Stimulated activated CD8-positive, alpha-beta memory T cell treated with anti-CD3 and anti-CD28 coated beads, Interleukin-7, amount 100 ng/mL, for 24 hours (primary cell): Measurements from ENCODE around the gene SLC35F3.

Experiments
- DNase-seq: peaks from one replicate; pipeline ENCODE4 v3.0.0-alpha.2; 2020; ENCODE audit warnings: low read depth

Gene SLC35F3

GRCh38 chr1:234040446-234041317, 136.2 kb downstream of the SLC35F3 start:
- DNase-seq: no peak

DNA sequence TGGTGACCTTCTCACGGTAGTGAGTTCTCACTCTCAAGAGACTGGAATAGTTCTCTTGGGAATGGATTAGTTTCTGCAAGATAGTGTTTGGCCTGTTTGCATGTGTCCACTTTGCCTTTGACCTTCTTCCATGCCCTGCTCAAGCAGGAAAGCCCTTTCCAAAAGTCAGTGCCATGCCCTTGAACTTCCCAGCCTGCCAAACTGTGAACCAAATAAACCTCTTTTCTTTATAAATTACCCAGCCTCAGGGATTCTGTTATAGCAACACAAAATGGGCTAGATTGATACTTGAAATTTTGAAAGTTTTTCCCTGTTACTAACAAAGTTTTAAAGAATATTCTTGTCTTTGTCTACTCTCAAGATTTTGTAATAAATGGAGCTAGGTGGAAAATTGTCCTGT, 139.6 kb downstream of the SLC35F3 start:
- DNase-seq: no peak

GRCh38 chr1:234047123-234047522, 142.6 kb downstream of the SLC35F3 start:
- DNase-seq: no peak

- no peak for DNase-seq
Observed at GRCh38 chr1:234062166-234062565, 157.7 kb downstream of the SLC35F3 start.

DNA sequence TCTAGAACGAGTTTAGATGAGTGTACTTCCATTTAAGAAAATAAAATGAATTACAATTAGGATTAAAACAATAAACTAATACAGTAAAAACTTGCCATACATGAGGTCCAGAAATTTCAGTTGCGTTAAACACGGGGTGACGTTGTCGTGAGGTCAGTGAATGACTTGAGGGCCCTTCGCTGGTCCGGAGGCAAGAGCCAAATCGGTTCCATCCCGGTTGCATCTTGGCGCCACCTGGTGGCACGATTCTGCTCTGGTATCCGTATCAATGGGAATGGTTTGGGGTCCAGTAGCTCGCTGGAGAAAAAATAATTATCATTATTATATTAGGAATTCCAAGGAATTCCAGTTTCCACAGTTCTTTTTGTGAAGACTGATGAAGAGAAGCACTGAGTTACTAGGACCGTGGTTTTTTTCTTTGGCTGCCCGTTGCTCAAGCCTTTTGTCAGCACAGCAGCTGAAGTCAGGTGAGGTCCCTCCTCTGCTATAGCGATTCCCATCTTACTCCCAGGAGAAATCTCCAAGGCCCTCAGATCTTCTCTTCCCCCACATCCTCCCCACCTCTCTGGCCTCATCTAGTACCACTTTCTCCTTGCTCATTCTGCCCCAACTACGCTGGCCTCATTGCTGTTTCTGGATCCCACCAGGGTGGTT, 161.4 kb downstream of the SLC35F3 start:
- peak; percentile 63 for DNase-seq

DNA sequence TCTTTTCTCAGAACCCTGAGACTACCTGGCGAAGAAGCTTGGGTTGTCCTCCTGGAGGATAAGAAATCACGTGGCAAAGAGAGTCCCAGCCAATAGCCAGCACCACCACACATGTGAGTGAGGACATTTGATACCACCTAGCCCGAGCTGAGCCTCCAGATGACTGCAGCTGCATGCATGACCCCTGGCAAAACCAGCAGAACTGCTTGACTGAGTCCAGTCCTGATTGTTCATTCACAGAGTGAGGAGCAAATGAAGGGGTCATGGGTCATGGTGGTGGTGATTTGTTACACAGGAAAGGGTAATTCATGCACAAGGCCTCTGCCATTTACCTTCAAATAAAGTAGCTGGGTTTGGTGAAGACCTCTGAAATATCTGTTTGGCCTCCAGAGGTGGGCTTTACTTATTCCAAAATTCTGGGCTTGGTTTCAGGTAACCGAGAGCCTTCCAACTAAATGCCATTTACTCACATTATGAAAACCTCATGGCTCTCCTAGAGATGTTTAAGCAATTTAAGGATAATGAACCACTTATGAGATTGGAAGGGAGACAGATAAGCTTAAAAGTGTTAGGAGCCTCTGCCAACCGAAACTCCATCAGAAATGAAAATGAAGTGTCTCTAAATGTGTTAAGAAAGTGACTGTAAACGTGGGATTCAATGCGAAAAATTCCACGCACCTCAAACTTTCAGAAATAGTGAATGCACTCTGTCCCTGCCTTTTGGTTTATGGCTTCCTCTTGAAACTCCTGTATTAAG, 163.3 kb downstream of the SLC35F3 start:
- no peak for DNase-seq

DNA sequence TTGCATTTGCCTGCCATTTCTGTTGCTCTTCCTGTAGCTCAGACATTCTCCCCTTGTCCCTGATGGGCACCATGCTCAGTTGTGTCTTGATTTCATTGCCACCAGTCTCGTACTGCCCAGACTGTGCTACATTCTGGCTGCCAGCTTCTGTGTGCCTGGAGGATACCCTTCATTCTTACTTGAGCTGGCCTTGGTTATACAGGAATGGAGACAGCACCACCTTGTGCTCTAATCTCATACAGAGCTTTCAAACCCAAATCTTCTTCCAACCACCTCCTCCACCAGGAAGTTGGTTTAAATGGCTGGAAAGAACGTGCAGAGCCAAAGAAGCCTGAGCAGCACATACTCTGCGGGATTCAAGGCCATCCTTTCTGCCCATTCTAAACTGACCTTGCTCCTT, 165.3 kb downstream of the SLC35F3 start:
- no peak for DNase-seq

DNA sequence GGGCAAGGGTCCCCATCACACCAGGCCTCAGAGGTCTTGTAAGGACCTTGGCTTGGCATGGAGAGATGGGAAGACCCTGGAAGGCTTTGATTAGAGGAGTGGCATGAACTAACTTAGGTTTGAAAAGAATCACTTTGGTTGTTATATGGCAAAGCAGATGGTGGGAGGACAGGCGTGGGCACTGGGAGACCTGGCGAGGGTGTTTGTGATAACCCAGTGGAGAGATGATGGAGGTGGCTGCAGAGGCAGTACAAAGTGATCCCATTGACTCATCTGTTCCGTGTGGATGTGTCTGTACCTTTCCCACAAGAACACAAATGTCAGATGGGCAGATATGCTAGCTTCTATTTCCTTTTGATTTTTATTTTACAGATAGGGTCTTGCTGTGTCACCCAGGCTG, 168.3 kb downstream of the SLC35F3 start:
- no peak for DNase-seq

GRCh38 chr1:234078143-234078542, 173.7 kb downstream of the SLC35F3 start:
- DNase-seq: no peak

DNA sequence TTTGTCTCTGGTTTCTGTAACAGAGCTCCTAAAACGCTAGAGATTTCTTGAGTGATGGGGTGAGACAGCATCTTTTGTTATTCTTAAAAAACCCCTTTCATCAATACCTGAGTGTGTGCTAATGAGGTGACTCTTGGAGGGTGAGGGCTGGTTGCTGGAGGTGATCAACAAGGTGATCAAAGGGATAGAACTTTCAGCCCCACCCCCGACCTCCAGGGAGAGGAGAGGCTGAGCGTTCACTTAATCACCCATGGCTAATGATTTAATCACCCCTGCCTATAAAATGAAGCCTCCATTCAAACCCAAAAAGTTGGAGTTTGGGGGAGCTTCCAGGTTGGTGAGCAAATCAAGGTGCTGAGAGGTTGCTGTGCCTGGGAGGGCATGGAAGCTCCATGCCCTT, 175.4 kb downstream of the SLC35F3 start:
- DNase-seq: no peak

- DNase-seq: no peak
Observed at GRCh38 chr1:234083460-234083859, 179.0 kb downstream of the SLC35F3 start.

DNA sequence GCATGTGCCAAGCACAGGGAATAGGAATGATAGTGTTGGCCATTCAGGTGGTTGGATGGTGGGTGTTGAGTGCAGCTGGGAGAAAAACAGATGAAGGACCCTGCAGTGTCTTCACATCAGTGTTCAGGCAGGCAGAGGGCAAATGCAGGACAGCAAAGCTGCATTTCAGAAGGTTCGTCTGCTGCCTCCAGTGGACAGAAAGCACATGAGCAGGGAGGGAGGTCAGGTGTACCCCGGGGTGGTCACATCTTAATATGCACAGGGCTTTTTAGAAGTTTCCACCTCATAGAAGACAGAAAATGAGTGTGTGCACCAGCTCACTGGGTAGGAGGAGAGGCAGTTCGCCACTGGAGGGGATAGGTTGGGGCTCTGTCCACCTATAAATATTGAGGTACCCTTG, 184.9 kb downstream of the SLC35F3 start:
- DNase-seq: no peak

DNA sequence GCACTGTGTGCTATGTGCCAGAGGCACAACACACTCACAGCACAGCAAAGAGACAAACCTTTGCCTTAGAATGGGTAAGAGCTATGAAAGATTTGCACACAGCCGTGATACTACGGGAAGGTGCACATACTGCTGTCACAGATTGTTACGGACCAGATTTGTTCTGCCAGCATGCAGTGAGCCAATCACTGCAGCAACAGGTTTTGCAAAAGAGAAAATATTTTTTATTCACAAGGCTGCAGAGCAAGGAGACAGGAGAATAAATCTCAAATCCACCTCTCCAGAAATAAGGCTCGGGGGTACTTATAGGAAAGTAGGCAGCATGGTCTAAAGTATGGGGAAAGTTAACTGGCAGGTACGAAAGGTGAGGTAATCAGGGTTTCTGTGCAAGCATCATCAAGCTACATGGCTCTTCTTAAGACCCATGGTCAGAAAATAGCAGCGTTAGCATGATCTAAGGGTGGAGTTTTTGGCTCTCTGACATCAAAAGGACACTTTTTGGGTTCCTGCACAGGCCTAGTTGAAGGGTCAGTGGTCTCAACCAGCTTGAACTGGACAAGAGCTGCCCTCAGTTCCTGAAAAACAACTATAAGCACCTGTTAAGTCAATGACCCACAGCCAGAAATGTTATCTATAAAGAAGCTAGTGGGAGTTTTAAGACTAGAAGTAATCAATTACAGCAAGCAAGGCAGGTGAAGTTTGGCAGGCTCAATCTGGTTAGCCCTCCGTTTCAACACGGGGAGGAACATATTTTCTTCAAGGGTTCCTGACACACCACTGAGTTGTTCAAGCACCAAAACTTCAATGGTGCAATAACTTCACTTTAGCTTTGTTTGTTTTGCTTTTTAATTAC, 186.0 kb downstream of the SLC35F3 start:
- DNase-seq: no peak

GRCh38 chr1:234091065-234091401, 186.6 kb downstream of the SLC35F3 start:
- DNase-seq: no peak

GRCh38 chr1:234091876-234092275, 187.4 kb downstream of the SLC35F3 start:
- no peak for DNase-seq

DNA sequence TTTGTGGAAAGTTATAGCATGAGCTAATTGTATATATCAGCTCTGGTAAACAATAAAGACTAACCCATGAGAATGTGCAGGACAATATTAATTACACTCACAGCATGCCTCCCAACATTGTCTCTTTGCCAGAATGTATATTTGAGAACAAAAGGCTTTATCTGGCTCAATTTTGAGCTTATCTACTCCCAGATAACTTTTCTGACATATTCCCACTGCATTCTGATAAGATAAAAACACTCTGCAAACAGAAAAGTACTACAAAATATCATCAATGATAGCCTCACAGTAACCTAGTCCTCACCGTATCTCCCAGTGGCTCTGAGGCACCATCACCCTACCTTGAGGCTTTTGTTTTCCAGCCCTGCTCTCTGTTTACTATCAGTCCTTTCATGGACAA, 188.6 kb downstream of the SLC35F3 start:
- no peak for DNase-seq

DNA sequence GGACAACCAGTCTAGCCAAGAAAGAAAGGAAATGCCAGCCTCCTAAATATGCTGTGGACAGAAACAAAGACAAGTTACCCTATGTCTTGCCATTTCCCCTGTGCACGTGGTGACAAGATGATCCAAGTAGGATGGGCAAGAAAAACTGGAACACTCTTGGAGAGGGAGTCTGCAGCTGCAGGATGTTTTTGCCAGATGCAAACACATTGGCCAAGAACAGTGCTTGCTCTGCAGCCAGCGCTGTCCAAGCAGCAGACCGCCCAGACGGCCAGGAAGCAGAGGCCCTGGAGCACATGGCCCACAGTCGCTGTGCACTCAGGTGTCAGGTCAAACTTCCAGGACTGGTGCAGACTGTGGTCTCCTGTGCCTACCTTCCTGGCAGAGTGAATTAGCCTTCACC, 189.3 kb downstream of the SLC35F3 start:
- DNase-seq: no peak

GRCh38 chr1:234094172-234094571, 189.7 kb downstream of the SLC35F3 start:
- no peak for DNase-seq

DNA sequence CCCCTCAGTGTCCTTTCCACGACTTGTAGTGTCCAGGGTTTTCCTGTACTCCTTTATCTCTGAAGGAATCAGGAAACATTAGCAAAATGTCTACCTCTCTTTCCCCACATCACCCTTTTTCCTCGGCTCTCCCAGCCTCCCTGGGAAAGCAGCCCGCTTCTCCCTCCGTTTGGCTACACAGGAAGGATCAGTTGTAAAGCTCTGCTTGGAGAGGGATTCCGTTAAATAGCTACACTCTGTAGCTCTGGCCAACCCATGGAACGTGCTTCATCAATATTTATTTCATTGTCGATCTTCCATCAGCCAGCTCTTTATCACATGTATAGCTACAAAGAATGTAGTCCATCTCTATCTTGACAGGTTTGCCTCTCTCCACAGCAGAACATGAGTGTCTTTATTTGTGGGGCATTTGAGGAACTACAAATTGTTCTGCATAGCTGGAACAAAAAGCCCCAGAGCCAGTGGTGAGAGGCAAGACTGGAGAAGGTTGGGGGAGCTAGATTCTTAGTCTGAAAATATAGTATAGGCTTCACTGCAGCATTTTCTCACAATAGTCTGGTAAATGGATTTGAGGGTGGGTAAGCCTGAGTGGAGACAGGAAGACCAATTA, 191.8 kb downstream of the SLC35F3 start:
- DNase-seq: no peak

DNA sequence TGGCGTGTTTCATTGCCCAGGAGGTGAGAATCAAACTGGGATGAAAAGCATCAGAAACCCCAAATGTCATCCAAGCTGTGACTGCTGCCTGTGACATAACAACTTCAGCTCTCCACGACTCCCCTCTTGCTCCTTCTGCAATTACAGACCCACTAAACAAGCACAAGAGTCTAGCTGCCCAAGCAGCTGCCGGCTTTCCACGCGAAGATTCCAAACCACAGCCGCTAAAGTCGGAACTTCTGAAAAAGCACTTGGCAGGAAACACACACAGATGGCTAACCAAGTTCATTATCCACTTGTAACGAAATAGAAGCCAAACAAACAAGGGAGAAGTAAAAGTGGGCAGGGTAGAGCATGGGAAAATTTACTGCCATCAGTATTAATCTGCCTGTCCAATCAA, 198.1 kb downstream of the SLC35F3 start:
- DNase-seq: no peak

DNA sequence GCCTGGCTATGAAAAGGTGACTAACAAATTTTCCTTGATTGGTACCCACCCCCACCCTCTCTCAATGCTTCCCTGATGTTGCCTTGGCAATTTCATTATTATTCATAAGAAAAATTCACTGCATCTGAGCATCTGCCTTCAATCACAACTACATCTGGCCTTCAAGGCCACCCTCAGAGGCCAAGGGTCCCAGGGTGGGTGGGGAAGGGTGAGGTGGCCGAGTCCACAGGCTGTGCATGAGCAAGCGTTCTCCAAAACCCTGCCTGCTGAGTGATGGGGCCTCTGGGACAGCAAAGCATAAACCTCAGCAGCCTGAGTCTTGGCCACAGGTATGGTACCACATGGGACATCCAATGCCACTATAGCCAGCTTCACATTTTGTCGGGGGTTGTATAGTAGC, 198.7 kb downstream of the SLC35F3 start:
- no peak for DNase-seq

DNA sequence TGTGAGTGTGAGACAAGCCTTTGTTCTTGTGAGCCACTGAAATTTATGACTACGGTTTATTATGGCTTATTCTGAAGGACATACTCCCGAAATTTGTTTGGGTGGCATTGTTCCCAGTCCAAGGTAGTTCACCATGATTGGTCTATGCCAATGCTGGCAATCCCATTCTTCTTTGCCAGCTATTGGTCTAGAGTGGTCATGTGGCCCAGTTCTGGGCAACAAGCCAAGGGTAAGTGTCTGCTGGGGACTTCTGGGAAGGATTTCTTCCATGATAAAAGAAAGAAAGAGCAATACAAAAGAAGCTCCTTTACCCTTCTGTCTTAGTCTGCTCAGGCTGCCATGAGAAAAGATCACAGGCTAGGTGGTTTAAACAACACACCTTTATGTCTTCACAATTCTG, 201.6 kb downstream of the SLC35F3 start:
- DNase-seq: no peak
